Activated CD4-positive, alpha-beta T cell treated with anti-CD3 and anti-CD28 coated beads for 1 hour (primary cell): ENCODE data around the gene CSF1.

Experiments
- DNase-seq: peaks from one replicate; pipeline ENCODE4 v3.0.0-alpha.2; 2020

Gene CSF1

GRCh38 chr1:109922326-109922725 is 11.7 kb downstream of the CSF1 start:
- DNase-seq: no peak

DNA sequence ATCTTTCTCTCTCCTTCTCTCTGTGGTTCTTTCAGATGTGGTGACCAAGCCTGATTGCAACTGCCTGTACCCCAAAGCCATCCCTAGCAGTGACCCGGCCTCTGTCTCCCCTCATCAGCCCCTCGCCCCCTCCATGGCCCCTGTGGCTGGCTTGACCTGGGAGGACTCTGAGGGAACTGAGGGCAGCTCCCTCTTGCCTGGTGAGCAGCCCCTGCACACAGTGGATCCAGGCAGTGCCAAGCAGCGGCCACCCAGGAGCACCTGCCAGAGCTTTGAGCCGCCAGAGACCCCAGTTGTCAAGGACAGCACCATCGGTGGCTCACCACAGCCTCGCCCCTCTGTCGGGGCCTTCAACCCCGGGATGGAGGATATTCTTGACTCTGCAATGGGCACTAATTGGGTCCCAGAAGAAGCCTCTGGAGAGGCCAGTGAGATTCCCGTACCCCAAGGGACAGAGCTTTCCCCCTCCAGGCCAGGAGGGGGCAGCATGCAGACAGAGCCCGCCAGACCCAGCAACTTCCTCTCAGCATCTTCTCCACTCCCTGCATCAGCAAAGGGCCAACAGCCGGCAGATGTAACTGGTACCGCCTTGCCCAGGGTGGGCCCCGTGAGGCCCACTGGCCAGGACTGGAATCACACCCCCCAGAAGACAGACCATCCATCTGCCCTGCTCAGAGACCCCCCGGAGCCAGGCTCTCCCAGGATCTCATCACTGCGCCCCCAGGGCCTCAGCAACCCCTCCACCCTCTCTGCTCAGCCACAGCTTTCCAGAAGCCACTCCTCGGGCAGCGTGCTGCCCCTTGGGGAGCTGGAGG is 12.7 kb downstream of the CSF1 start:
- DNase-seq: no peak

GRCh38 chr1:109923946-109924275 is 13.3 kb downstream of the CSF1 start:
- DNase-seq: no peak

- no peak for DNase-seq
Measured at GRCh38 chr1:109924316-109924715, 13.7 kb downstream of the CSF1 start.

- DNase-seq: no peak
Measured at GRCh38 chr1:109925159-109925990, 14.7 kb downstream of the CSF1 start.

GRCh38 chr1:109926662-109927300 is 16.1 kb downstream of the CSF1 start:
- DNase-seq: no peak

DNA sequence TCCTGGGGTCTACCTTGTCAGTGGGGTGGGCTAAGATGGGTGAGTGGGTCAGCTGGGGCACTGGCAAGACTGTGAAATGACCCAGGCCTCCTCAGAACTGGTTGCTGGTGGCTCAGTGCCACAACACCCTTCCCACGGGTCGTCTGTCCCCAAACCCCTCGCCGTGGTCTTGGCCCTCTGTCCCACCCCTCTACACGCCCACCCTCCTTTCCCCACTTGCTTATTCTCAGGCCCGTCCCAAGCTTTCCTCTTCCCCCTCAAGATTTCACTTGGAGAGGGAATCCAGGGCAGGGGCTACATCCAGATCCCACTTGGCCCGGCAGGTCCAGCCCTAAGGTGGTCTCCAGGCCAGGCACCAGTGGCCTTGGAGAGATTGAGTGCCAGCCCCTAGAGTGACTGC is 16.7 kb downstream of the CSF1 start:
- DNase-seq: no peak

- DNase-seq: no peak
Measured at GRCh38 chr1:109927911-109928321, 17.3 kb downstream of the CSF1 start.

DNA sequence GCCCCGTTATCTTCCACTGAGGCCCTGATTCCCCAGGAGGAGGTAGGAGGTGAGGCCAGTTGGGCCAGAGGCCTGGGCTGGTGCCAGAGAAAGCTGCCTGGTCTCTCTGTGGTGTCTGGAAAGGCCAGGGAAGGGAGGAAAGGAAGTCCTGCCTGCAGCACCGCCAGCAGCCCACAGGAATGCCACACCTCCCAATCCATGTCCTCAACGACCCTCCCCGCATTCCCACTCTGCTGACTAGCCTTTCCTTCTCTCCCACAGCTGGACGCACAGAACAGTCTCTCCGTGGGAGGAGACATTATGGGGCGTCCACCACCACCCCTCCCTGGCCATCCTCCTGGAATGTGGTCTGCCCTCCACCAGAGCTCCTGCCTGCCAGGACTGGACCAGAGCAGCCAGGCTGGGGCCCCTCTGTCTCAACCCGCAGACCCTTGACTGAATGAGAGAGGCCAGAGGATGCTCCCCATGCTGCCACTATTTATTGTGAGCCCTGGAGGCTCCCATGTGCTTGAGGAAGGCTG is 18.0 kb downstream of the CSF1 start:
- no peak for DNase-seq

GRCh38 chr1:109929170-109929569 is 18.5 kb downstream of the CSF1 start:
- DNase-seq: no peak

DNA sequence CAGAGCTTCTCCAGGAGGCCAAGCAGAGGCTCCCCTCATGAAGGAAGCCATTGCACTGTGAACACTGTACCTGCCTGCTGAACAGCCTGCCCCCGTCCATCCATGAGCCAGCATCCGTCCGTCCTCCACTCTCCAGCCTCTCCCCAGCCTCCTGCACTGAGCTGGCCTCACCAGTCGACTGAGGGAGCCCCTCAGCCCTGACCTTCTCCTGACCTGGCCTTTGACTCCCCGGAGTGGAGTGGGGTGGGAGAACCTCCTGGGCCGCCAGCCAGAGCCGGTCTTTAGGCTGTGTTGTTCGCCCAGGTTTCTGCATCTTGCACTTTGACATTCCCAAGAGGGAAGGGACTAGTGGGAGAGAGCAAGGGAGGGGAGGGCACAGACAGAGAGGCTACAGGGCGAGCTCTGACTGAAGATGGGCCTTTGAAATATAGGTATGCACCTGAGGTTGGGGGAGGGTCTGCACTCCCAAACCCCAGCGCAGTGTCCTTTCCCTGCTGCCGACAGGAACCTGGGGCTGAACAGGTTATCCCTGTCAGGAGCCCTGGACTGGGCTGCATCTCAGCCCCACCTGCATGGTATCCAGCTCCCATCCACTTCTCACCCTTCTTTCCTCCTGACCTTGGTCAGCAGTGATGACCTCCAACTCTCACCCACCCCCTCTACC is 19.1 kb downstream of the CSF1 start:
- no peak for DNase-seq

DNA sequence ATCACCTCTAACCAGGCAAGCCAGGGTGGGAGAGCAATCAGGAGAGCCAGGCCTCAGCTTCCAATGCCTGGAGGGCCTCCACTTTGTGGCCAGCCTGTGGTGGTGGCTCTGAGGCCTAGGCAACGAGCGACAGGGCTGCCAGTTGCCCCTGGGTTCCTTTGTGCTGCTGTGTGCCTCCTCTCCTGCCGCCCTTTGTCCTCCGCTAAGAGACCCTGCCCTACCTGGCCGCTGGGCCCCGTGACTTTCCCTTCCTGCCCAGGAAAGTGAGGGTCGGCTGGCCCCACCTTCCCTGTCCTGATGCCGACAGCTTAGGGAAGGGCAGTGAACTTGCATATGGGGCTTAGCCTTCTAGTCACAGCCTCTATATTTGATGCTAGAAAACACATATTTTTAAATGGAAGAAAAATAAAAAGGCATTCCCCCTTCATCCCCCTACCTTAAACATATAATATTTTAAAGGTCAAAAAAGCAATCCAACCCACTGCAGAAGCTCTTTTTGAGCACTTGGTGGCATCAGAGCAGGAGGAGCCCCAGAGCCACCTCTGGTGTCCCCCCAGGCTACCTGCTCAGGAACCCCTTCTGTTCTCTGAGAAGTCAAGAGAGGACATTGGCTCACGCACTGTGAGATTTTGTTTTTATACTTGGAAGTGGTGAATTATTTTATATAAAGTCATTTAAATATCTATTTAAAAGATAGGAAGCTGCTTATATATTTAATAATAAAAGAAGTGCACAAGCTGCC is 19.8 kb downstream of the CSF1 start:
- DNase-seq: no peak

GRCh38 chr1:109931189-109931731 is 20.6 kb downstream of the CSF1 start:
- DNase-seq: no peak

DNA sequence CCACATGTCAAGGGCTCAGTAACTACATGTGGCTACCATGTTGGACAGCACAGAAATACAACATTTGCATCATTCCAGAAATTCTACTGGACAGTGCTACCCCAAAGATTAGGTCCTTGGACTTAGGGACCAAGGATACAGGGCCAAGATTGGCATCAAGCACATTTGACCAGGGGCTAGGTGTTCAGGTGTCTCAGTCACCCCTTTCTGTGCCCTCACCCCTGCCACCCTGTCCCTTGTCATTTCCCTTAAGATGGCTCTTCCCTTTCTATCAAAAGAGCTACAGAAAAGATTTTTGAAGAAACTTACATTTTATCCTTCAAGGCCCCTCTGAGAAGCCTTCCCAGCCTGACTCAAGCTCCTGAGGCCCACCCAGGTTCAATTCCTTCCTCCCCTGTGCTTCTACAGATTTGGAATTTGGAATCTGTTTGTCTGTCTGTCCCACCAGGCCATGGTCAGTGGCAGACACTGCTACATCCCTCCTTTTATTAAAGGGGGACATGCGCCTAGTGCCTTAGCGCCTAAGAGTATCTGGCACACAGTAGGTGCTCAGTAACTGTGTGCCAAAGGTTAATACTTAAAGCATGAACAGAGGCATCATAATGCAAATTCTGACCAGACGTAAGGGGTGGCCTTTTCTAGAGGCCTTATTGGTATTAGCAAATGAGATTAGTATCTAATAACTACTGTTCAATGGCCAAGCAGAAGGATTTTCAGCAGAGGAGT is 21.4 kb downstream of the CSF1 start:
- no peak for DNase-seq

DNA sequence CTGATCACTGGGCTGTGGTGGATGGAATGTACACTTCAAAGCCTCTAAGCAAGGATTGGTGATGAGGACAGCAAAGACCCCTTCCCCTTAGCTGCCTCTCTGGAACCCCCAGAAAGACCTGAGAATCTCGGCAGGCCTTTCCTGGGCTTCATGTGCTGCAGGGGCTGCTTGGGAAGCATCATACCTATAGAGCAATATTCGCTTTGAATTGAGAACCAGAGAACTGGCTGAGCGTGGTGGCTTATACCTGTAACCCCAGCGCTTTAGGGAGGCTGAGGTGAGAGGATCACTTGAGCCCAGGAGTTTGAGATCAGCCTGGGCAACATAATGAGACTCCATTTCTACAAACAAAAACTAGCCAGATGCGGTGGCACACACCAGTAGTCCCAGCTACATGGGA is 22.0 kb downstream of the CSF1 start:
- DNase-seq: no peak

GRCh38 chr1:109933856-109934711 is 23.4 kb downstream of the CSF1 start:
- DNase-seq: no peak

DNA sequence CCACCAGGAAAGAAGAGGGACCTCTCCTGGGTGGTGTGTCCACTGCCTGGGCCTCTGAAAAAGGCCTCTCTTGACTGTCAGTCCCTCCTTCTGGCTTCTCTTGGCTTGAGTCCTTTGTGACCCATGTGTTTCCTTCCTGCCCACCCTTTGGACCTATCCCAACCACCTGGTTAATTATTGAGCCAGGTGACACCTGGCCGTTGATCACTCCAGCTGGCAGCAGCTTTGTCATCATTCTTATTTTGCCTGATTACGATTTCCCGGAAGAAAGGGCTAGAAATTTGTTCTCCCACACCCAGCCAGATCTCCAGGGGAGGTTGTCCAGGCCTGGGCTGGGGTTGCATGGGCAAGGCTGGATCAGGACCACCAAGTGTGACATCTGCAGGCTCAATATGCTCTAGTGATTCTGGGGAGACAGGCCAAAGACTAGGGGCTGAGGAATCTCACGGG is 24.8 kb downstream of the CSF1 start:
- DNase-seq: no peak

DNA sequence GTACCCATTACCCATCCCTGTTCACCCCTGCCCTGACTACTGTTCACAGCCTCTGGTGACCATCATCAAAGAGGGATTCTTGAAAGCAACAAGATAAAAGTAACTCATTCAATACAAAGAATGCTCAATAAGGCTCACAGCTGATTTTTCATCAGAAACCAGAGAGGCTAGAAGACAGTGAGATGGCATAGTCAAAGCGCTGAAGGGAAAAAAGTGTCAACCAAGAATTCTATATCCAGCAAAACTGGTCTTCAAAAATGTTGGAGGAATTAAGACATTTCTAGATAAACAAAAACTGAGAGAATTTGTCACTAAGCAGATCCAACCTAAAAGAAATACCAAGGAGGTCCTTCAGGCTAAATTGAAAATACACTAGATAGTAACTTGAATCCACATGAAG is 27.1 kb downstream of the CSF1 start:
- no peak for DNase-seq

- DNase-seq: no peak
Measured at GRCh38 chr1:109938556-109938955, 27.9 kb downstream of the CSF1 start.

DNA sequence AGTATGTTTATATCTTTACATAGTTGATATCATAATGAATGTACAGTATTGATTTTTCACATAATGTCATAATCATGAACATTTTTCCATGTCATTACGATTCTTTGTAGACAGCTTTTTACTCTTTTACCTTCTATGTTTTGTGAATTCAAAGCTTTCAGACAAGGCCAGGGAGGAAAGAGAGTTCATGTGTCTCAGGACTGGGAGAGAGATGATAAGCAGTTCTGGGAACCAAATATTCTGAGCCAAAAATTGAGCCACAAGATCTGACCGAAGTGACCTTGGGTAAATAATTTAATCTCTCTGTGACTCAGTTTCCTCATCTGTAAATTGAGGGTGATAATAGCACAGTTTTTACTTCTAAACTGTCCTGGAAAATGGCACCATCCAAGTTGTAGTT is 31.8 kb downstream of the CSF1 start:
- no peak for DNase-seq
